Type B pancreatic cell (in vitro differentiated cells): Measurements from ENCODE around the gene MANF. TPM values are rescaled to one million over a fixed set of nuclear protein-coding genes. Genes with fewer than 3 reads are reported as not detected.

Experiments used
- DNase-seq: peaks from one replicate; pipeline ENCODE4 v3.0.0; 2021; ENCODE audit warnings: mixed read lengths; ENCODE audit not compliant: unreplicated experiment; ENCODE audit errors: extremely low spot score
- H3K27ac Mint-ChIP-seq: 2 replicates; pipeline ENCODE4 v1.8.0; 2021; ENCODE audit warnings: mild to moderate bottlenecking, mixed read lengths
- H3K27me3 Mint-ChIP-seq: 2 replicates; pipeline ENCODE4 v1.8.0; 2021; ENCODE audit warnings: mixed read lengths
- H3K36me3 Mint-ChIP-seq: 2 replicates; pipeline ENCODE4 v1.8.0; 2021; ENCODE audit warnings: mixed read lengths
- H3K4me1 Mint-ChIP-seq: one replicate; pipeline ENCODE4 v1.8.0; 2021; ENCODE audit warnings: mixed read lengths; ENCODE audit not compliant: unreplicated experiment
- H3K4me3 Mint-ChIP-seq: 2 replicates; pipeline ENCODE4 v1.8.0; 2021; ENCODE audit warnings: mild to moderate bottlenecking, mixed read lengths
- H3K9me3 Mint-ChIP-seq: 2 replicates; pipeline ENCODE4 v1.8.0; 2021; ENCODE audit warnings: mixed read lengths
- CTCF ChIP-seq: fragments of 200-600 bp; sonication (generic); conservative IDR thresholded peaks from 2 replicates; pipeline ENCODE4 v1.5.0; 2021; ENCODE audit warnings: antibody characterized with exemption, mild to moderate bottlenecking
- total RNA-seq: library from RNA; stranded (reverse); gene quantifications from 2 replicates; pipeline ENCODE4 v1.2.1, GENCODE V29; 2021; ENCODE audit warnings: low replicate concordance

Gene MANF
- total RNA-seq, 1 donor from 2014 or later = 139 TPM

GRCh38 chr3:51382076-51382745 lies 2.9 kb upstream of the MANF start:
- Mint-ChIP-seq H3K4me1 (peaks cover 19% of the 10 kb centered on the region), H3K9me3 (no peaks in the 10 kb centered on the region), H3K27ac (no peak overlapping the region), H3K27me3 (no peaks in the 10 kb centered on the region), H3K36me3 (peaks cover 10% of the 10 kb centered on the region), H3K4me3 (peak overlapping the region; percentile 45)
- no peak for DNase-seq
- no peak for TF ChIP-seq CTCF

- peak overlapping the region; percentile 99 for H3K4me3 Mint-ChIP-seq
- H3K4me1 Mint-ChIP-seq = peaks cover 25% of the 10 kb centered on the region
- no peaks in the 10 kb centered on the region for H3K9me3 Mint-ChIP-seq
- no peak for TF ChIP-seq CTCF
- H3K27ac Mint-ChIP-seq = peak overlapping the region; percentile 99
- DNase-seq = no peak
- peaks cover 16% of the 10 kb centered on the region for H3K36me3 Mint-ChIP-seq
- no peaks in the 10 kb centered on the region for H3K27me3 Mint-ChIP-seq
These were observed 2.0 kb upstream of the MANF start for GRCh38 chr3:51382947-51383578.

- H3K27me3 Mint-ChIP-seq = no peaks in the 10 kb centered on the region
- H3K36me3 Mint-ChIP-seq = peaks cover 23% of the 10 kb centered on the region
- H3K4me1 Mint-ChIP-seq = peaks cover 31% of the 10 kb centered on the region
- no peaks in the 10 kb centered on the region for H3K9me3 Mint-ChIP-seq
- no peak for TF ChIP-seq CTCF
- H3K4me3 Mint-ChIP-seq = peak overlapping the region; percentile 99
- peak overlapping the region; percentile 99 for H3K27ac Mint-ChIP-seq
- no peak for DNase-seq
These were observed 901 bp upstream of the MANF start for GRCh38 chr3:51384055-51384725.

- Mint-ChIP-seq H3K4me3 (peak overlapping the region; percentile 99), H3K9me3 (no peaks in the 10 kb centered on the region), H3K27me3 (no peaks in the 10 kb centered on the region), H3K27ac (peak overlapping the region; percentile 99), H3K36me3 (peaks cover 26% of the 10 kb centered on the region), H3K4me1 (peaks cover 31% of the 10 kb centered on the region)
- peak; percentile 62 for DNase-seq
- no peak for TF ChIP-seq CTCF
These were observed 565 bp downstream of the MANF start for GRCh38 chr3:51385621-51386091.

- H3K4me3 Mint-ChIP-seq = peak overlapping the region; percentile 99
- TF ChIP-seq CTCF = peak; percentile 53
- DNase-seq = peak; percentile 25
These were observed 1.2 kb downstream of the MANF start for GRCh38 chr3:51386159-51386851.

More at GRCh38 chr3:51386159-51386851, 1.2 kb downstream of the MANF start:
- Mint-ChIP-seq H3K36me3 (peaks cover 26% of the 10 kb centered on the region), H3K27me3 (no peaks in the 10 kb centered on the region), H3K9me3 (no peaks in the 10 kb centered on the region), H3K4me1 (peaks cover 31% of the 10 kb centered on the region), H3K27ac (peak overlapping the region; percentile 99)
